Measurements from ENCODE around the gene WSCD2.

The WSCD2 gene

DNA sequence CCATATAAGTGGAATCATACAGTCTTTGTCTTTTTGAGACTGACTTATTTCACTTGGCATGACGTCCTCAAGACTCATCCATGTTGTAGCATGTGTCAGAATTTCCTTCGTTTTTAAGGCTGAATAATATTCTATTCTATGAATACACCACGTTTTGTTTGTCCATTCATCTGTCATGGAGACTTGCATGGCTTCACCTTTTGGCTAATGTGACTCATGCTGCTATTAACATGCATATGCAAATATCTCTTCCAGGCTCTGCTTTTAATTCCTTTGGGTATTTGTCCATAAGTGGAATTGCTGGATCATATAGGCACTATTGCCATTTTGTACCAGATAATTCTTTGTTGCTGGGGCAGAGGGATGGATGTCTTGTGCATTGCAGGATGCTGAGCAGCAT, 19.6 kb upstream of the WSCD2 start:
- DNase-seq (ENCODE audit: low spot score) = no peak

DNA sequence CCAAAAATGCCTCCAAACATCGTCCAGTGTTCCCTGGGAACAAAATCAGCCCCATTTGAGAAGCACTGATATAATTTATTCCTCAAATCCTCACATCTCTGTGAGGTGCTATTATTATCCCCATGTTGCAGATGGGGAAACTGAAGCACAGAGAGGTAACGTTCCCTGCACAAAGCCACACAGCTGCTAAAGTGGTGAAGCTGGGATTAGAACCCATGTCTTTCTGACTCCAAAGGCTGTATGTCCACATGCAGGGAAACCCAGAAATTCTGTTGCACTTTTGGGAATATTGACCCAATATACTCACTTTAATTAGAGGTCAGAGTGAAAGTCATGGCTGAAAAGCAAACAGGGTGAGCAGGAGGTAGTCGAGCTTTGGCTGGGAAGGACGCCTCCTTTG, 19.1 kb upstream of the WSCD2 start:
- no peak for DNase-seq (ENCODE audit: low spot score)

DNA sequence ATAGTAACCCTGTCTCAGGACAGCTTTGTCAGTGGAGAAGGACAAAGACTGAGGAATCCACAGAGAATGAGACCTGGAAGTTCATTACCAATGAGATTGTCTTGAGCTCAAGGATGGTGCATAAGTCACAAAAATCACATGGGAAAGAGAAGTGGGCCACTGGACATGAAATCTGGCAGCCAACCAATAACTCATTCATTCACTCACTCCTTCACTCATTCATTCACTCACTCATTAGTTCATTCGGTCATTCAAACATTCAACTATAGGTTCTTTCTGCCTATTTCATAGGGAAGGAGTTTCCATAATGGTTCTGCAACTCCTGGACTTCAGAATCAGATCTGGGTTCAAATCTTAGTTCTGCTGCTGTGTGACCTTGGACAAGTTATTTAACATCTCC, 18.2 kb upstream of the WSCD2 start:
- no peak for DNase-seq (ENCODE audit: low spot score)

DNA sequence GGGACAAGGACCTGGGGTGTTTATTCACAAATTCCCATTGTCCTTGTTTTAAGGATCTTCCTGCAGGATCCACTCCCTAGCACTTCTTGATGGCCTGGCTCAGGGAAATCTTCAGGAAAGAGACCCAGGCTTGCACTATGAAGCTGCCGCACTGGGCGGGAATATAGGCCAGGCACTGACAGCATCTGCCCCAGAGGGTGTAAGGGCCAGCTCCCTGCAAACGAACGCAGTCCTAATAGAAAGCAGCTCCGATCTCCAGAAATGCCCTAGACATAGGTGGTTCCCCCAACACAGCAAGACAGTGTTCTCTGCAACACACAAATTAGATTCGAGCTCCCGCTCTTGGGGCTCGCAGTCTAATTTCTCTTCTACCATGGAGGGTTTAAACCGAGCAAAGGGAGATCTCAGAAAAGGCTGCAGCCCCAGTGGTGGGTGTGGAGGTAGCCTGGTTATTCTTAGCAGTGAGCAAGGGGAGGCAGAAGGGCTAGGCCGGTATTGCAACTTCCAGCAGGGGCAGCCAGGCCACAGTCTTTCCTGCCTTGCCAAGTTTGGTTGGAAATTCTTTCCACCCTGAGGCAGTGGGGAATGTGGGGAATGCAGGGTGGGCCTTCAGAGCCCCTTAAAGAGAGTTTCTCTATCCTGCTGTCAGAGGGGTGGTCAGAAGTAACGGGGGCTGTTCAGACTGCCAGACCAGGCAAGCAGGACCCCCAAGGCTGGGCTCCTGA, 16.1 kb upstream of the WSCD2 start:
- DNase-seq (ENCODE audit: low spot score) = no peak

DNA sequence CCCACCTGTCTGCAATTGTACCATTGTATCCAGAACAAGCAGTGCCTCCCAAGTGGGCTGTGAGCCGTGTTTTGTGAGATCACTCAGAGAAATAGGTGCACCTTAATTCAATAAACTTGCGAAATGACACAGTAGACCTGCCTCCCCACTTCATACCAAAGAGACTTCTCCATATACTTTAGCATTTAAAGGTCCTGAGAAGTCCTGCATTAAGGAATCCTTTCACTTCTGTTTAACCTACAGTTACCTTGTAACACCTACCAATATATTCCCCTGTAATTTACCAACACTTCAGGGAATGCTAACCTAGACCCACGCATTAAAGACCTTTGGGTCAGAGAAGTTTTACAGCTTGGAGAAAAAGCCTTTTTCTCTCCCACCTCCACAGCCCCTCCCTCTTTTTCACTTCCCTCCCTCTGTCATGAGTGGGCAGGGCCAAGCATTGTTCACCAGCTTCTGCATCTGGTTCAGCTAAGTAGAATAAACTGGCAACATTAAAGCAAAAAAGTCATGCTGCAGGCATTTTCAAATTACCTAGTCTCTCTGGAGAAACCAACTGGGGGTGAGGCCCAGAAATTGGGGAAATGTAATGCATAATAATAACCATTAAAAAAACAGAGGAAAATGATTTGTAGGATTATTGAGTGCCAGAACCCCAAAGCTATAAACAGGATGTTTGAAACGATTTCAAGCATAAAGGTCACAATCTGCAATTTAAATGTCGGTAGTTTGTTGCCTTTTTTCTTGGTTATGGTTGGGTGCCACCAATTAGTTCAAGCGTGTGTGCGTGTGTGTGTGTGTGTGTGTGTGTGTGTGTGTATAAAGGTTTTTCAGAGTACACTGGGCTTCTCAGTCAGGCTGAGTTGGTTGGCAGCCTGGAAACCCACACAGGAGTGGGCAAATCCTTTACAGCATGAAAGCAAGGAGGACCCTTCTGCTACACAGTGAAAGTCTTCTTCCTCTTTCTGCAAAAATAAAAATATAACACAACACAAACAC, 13.7 kb upstream of the WSCD2 start:
- DNase-seq (ENCODE audit: low spot score) = no peak

DNA sequence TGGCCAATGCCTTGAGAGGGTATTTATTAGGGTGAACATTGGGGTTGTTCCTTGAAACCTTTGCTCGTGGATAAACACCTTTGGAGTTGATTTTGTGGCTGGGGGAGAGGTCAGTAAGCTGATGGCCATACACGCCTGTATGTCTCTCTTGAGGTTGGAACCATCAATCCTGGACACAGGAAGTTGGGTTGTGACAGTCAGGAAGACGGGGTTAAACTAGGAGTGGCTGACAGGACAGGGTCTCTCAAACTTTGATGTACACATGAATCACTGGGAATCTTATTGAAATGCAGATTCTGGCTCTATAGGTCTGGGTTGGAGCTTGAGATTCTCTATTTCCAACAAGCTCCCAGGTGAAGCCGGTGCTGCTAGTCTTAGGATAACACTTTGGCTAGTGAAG, 12.8 kb upstream of the WSCD2 start:
- no peak for DNase-seq (ENCODE audit: low spot score)

DNA sequence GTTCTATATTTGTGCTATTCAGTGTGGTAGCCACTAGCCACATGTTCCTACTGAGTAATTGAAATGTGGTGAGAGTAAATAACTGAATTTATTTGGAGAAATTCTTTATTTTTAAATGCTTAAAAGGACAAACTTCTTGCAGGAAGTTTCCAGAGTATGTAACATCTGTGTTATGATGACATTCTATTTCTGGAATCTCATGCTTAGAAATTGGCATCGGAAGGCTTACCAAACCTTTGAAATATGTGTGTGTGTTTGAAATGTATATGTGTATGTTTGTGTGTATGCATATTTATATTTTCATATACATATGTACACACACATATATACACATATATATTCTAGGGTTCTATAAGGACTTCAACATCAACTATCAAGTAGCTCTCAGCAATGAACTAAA, 12.4 kb upstream of the WSCD2 start:
- no peak for DNase-seq (ENCODE audit: low spot score)

DNA sequence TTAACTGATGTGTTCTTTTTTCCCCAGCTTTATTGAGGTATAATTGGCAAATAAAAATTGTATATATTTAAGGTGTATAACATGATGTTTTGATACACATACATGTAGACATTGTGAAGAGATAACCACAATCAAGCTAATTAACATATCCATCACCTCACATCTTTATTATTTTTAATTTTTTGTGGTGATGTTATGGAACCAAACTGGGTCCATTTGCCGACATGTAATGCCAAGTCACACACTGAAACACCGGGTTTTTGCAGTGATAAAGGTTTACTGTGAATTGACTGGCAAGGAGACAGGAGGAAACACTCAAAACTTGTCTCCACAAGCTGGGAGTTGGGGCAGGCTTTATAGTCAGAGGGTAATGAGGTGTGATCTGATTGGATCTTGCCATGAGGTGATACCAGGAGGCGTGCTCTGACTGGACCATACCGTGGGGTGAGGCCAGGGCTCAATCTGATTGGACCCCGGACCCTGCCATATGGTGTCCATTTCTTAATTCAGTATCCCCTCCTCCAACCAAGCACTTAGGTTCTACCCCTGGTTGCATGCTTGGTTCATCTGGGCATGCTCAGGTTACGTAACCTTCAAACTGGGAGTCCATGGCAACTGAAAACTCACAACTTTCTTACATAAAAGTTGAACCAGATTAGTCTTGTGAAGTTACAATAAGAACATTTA, 11.8 kb upstream of the WSCD2 start:
- DNase-seq (ENCODE audit: low spot score) = no peak

DNA sequence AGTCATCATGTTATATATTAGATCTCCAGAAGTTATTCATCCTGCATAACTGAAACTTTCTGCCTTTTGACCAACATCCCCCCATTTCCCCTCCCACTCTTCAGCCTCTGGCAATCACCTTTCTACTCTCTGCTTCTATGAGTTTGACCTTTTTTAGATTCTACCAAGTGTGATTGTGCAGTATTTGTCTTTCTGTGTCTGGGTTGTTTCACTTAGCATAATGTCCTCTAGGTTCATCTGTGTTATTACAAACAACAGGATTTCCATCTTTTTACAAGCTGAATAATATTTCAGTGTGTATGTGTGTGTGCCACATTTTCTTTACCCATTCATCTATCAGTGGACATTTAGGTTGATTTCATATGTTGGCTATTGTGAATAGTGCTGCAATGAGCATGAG, 11.2 kb upstream of the WSCD2 start:
- no peak for DNase-seq (ENCODE audit: low spot score)

DNA sequence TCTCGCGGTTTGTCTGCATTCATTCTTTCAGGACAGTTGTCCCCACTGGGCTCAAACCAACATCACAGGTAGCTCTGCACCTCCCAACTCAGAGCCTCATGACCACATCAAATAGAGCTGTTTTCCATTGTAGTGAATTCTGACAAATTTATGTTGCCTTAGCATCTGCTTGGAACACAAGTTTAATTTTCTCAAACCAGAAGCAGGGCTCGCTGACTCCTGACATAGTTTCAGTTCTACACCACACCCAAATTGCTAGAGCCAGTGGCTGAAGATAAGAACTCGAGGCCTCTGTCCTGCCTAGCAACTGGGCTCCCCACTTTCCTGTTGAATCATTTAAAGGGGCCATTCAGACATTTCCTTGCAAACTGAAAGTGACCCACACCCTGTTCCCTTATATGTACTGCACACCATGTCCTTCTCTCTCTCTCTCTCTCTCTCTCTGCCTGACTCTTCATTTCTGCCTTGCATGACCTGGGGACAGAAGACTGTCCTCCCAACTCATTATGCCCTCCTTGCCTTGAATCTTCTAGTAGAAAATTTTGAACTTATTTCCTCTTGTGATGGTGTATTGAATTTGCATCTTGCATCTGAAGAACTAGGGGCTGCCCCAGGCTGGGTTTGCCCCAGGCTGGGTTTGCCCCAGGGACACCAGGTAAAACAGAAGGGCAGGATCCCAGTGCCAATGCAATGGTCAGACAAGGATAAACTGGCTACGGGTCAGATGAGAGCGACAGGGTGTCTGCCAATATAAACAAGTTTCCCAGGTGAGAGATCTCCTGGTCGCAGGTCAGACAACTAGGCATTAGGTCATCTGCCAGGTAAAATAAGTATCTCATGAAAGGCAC, 9.7 kb upstream of the WSCD2 start:
- DNase-seq (ENCODE audit: low spot score) = no peak

DNA sequence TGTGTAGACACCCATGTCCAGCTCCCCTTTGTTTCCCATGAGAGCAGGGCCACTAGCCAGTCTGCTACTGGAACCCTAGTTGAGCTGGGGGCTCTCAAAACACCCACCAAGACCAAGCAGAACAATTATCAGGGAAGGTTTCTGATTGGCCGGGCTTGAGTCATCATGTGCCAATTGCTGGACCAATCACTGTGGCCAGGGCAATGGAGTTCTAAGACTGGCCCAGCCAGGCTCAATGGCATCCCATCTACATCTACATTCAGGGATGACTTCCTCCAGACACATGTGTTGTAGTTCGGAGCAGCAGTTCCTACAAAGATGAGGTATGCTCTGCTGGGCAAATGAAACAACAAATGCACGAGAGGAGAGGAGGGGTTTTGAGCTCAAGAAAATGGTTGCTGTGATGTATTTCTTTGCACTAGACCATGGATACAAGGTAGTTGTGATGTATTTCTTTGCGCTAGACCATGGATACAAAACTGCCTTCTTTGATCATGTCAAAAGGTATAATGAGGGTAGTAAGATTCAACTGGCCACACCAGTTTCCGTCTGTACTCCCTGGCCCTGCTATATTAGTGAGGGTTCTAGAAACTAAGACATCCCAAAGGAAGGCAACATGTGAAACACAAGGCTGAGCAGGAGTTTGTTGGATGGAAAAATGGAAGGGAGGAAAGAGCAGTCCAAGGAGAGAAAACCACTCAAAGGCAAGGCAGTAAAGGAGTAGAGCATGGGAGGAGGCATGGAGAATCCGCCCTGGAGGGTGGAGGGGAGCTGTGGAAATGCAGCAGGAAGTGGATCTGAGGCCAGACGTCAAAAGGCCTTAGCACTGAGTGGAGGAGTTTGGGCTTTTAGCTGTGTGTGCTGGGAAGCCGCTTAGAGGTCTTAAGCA, 8.9 kb upstream of the WSCD2 start:
- DNase-seq (ENCODE audit: low spot score) = no peak

DNA sequence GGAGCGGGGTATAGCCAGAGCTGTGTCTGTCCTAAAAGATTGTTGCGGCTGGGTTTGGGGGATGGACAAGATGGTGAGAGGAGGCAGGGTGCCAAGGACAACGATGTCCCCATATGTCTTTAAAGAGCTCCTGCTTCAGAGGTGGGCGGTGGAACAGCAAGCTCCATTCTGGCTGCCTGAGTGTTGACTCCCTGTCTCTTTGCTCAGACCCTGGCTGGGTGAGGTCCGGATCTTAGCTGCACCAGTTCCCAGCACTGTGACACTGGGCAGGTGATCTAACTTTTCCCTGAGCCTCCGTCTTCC, 8.3 kb upstream of the WSCD2 start:
- DNase-seq (ENCODE audit: low spot score) = no peak

DNA sequence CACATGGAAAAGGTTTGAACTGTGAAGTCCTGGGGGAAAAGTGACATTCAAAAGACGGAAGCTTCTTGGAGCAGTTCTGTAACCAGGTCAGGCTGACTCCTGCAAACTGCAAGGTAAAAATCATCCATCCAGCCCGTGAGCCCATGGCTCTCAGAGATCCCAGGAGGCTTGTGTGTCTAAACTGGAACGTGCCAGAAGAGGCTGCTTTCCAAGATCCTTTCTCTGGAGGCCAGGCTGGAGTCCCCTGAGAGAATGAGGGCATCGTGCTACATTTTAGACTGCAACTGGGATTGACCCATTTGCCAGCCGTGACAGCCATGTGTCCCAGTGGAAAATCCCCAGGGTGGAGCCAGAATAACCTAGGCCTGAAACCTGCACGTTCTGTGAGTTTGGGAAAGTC, 7.8 kb upstream of the WSCD2 start:
- no peak for DNase-seq (ENCODE audit: low spot score)

DNA sequence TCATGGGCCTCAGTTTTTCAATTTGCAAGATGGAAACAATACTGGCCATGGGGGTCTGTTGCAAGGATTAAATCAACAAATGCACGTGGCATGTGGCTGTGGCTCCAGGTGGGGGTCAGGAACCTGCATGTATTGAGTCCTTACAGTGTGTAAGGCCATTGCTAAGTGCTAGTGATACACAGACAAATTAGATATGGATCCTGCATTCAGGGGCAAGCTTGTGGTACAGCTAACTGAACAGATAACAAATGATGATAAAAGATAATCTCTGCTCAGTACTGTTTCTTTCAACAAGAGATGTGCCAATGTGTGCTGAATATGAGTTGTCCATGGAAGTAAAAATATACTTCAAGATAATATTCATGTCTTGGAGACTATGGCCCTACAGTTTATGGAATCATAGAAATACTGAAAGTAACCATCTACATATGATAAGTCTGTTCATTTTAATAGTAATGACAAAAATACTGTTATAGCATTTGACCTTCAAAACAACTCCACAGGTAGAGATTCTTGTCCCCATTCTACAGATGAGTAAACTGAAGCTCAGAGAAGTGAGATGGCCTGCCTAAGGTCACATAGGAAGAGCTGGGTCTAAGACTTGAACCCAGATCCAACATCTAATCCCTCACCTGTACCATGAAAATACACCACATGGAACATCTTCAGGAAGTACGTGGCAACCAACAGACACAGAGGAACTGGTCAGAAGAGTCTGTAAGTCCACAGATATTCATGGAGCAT, 7.2 kb upstream of the WSCD2 start:
- DNase-seq (ENCODE audit: low spot score) = no peak

DNA sequence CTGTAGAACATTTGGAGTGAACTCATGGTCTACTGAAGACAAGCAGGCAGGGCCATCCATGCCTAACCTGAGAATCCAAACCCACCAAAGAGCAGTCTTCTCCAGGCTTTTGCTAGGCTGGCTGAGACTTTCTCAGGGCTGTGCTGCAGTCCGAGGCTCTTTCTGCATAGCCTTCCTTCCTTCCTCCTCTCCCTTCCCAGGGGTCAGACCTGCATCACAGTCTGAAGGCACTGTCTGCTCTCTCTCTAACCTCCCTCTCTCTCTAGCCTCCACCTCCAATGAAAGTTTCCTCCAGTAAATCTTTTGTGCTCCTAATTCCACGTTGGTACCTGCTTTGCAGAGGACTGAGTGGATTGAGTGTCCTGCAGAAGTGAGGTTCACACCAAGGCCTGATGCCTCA, 6.4 kb upstream of the WSCD2 start:
- no peak for DNase-seq (ENCODE audit: low spot score)

DNA sequence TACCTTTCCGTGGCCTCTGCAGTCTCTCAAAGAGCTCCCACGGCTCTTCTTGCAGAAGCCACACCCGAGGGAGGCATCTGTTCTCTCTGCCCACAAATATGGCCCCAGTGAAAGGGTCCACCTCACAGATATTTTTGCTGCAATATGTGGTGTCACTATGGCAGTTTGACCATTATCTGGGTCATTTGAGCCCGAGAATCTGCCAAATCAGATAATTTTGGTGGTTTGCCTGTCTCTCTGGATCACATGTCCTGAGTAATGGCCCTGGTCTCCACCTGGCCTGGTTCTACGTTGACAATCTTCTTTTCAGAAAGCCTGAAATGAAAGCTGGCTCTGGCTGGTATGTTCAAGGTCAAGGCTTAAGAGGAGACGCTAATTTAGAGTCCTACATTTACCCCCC, 5.7 kb upstream of the WSCD2 start:
- DNase-seq (ENCODE audit: low spot score) = no peak

DNA sequence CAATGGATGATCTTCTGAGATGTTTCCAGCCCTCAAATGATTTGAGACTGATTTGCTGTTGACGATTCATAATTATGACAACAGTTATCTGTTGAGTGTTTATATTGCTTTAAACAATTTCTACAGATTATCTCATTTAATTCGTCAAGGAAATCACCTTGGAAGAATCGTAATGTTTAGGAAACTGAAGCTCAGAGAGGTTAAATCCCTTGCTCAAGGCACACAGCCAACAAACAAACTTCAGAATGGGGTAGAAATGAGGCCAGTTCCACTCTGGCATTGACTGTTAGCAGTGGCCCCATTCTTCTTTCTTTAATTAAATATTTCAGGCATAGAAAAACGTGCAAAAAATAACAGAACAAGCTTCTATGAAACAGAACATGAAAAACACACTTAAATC, 4.0 kb upstream of the WSCD2 start:
- no peak for DNase-seq (ENCODE audit: low spot score)

DNA sequence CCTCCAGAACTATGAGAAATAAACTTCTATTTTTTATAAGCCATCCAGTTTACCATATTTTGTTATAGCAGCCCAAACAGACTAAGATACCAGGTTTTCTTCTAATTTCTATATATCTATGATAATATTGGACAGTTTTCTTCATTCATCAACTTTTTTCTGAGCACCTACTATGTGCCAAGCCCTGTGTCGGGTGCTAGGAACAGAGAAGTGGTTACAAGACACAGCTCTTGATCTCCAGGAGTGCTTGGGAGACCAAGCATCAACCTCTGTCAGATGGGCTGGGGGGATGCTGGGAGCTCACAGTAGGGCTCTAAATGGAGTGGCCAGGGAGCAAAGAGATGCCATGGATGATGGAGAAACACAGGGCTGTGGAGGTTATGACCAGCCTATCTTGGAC, 2.9 kb upstream of the WSCD2 start:
- DNase-seq (ENCODE audit: low spot score) = no peak

DNA sequence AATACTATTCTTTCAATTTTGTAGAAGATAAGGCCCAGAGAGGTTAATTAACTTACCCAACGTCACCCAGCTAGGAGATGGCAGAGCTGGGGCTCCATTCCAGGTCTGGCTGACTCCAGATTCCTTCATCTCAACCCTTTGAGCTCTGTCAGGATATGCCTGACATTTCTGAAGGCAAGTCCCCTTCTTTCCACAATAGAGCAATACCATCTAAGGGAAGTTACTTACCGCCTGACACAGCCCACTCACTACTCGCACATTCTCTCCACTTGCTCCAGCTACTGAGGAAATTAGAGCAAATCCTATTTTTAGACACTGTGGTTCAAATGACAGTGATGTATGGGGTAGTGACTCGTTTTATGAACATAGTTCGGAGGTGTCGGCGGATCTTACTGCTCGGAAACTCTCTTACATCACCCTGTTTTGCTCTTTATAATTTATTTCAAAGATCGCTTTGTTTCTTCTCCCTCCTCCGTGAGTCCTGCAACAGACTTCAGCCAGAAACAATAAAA, 2.0 kb upstream of the WSCD2 start:
- DNase-seq (ENCODE audit: low spot score) = peak; percentile 12

DNA sequence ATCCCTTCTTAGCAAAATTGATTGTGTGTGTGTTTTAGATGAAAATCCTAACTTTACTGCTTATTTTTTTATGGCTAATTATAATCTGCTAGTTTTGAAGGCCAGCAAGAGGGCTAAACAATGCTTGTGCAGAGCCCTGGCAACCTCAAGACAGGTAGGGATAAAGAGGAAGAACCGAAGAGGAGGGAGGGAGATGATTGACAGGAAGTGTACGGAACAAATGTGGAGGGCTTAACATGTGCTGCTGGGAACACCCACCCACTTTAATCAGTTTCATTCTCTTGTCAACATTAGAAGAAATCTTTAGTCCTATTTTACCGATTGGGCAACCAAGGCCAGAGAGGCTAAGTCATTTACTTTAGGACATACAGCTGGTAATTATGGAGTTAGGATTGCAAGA, 1.4 kb upstream of the WSCD2 start:
- no peak for DNase-seq (ENCODE audit: low spot score)

All from kidney capillary endothelial cell (primary cell).